ENCODE results near the gene KIAA0825.

Gene KIAA0825

GRCh38 chr5:94423411-94423810 is 195.0 kb downstream of the KIAA0825 start:
- TF ChIP-seq, protein P1, sequence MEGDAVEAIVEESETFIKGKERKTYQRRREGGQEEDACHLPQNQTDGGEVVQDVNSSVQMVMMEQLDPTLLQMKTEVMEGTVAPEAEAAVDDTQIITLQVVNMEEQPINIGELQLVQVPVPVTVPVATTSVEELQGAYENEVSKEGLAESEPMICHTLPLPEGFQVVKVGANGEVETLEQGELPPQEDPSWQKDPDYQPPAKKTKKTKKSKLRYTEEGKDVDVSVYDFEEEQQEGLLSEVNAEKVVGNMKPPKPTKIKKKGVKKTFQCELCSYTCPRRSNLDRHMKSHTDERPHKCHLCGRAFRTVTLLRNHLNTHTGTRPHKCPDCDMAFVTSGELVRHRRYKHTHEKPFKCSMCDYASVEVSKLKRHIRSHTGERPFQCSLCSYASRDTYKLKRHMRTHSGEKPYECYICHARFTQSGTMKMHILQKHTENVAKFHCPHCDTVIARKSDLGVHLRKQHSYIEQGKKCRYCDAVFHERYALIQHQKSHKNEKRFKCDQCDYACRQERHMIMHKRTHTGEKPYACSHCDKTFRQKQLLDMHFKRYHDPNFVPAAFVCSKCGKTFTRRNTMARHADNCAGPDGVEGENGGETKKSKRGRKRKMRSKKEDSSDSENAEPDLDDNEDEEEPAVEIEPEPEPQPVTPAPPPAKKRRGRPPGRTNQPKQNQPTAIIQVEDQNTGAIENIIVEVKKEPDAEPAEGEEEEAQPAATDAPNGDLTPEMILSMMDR (conservative IDR thresholded peaks at IDR 0.05; ENCODE audit: low read depth, low read length) = no peak
- no peak overlapping the region for H3K4me3 ChIP-seq (ENCODE audit: low read length)
- DNase-seq (ENCODE audit: low read depth) = no peak

- no peak for DNase-seq (ENCODE audit: low read depth)
- no peak overlapping the region for H3K4me3 ChIP-seq (ENCODE audit: low read length)
- TF ChIP-seq, protein P1 (conservative IDR thresholded peaks at IDR 0.05; ENCODE audit: low read depth, low read length) = no peak
Observed at GRCh38 chr5:94422812-94423211, 195.6 kb downstream of the KIAA0825 start.

DNA sequence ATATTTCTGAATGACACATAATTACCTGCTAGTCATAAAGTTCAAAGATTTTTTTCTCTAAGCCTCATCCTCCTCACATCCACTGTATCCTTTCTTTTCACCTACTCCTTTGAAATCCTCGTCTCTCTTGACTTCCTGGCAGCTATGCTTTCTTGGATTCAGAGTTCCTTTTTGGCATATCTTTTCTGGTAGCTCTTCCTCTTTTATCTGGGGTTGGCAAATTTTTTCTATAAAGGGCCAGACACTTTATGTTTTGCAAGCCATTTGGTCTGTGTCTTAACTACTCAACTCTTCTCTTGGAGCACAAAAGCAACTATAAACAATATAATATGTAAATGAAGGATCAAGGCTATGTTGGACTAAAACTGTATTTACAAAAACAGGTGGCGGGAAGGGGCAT is 197.5 kb downstream of the KIAA0825 start:
- no peak overlapping the region for H3K4me3 ChIP-seq (ENCODE audit: low read length)
- TF ChIP-seq, protein P1 (conservative IDR thresholded peaks at IDR 0.05; ENCODE audit: low read depth, low read length) = no peak
- DNase-seq (ENCODE audit: low read depth) = no peak

DNA sequence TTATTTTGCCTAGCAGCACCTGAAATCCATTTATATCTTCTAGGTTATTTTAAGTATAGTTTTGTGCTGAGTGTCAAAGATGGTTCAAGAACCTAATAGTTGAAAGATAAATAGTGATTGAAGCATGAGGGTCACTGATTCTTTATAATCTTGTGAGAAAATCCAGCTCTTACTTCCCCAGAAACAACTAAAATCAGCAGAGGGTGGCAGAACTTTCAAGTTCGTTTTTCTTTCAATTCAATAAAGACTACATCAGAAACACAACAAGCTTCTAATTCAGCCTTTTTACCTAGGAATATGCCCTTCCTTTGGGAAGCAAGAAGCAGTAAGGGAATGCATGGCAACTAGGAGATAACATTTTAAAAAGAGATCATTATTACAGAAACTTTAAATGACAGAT is 202.6 kb downstream of the KIAA0825 start:
- TF ChIP-seq, protein P1 (conservative IDR thresholded peaks at IDR 0.05; ENCODE audit: low read depth, low read length) = no peak
- no peak for DNase-seq (ENCODE audit: low read depth)
- H3K4me3 ChIP-seq (ENCODE audit: low read length) = no peak overlapping the region

GRCh38 chr5:94409440-94409839 is 209.0 kb downstream of the KIAA0825 start:
- DNase-seq (ENCODE audit: low read depth) = no peak
- TF ChIP-seq, protein P1 (conservative IDR thresholded peaks at IDR 0.05; ENCODE audit: low read depth, low read length) = no peak
- no peak overlapping the region for H3K4me3 ChIP-seq (ENCODE audit: low read length)

- TF ChIP-seq, protein P1 (conservative IDR thresholded peaks at IDR 0.05; ENCODE audit: low read depth, low read length) = no peak
- H3K4me3 ChIP-seq (ENCODE audit: low read length) = no peak overlapping the region
- DNase-seq (ENCODE audit: low read depth) = peak; percentile 22
Observed at GRCh38 chr5:94407023-94407422, 211.4 kb downstream of the KIAA0825 start.

- no peak for DNase-seq (ENCODE audit: low read depth)
- TF ChIP-seq, protein P1 (conservative IDR thresholded peaks at IDR 0.05; ENCODE audit: low read depth, low read length) = no peak
- H3K4me3 ChIP-seq (ENCODE audit: low read length) = no peak overlapping the region
Observed at GRCh38 chr5:94403483-94403882, 214.9 kb downstream of the KIAA0825 start.

Data from retinal pigment epithelial cell (primary cell).